OCI-LY1 (cell line): ENCODE measurements around the gene ZNF195.

ENCODE experiments used
- CTCF ChIP-seq: fragments of 200-600 bp; sonication (generic), shearing (Covaris generic); IDR thresholded peaks from 2 replicates; pipeline ENCODE4 v1.5.1; 2017; ENCODE audit warnings: mild to moderate bottlenecking, antibody characterized with exemption, low read length, moderate library complexity, mixed read lengths
- EZH2 ChIP-seq: fragments of 200-600 bp; sonication (generic), shearing (Covaris generic); IDR thresholded peaks from 2 replicates; pipeline ENCODE4 v1.8.0; 2017; ENCODE audit warnings: borderline replicate concordance, mixed run types, mild to moderate bottlenecking, antibody characterized with exemption, low read length, moderate library complexity, mixed read lengths

GRCh38 chr11:3356858-3357257, 22.1 kb downstream of the ZNF195 start:
- TF ChIP-seq CTCF = no peak
- TF ChIP-seq EZH2 = no peak
